IPS-18c (cell line): ENCODE measurements around the gene RFPL2.
"Not testable (repeated sequence)": the region's sequence is repeated elsewhere in the genome, so short reads cannot be mapped to it uniquely, and the experiment has no call there.

Experiments
- H3K4me3 ChIP-seq: 2 replicates; pipeline ENCODE4 v1.7.0; 2013; ENCODE audit warnings: low read depth, mild to moderate bottlenecking, low read length, moderate library complexity; ENCODE audit not compliant: insufficient read depth
- H3K9me3 ChIP-seq: one replicate; pipeline ENCODE4 v1.6.1; 2013; ENCODE audit warnings: mild to moderate bottlenecking, low read length, moderate library complexity; ENCODE audit not compliant: control insufficient read depth, insufficient read depth

RFPL2 gene

GRCh38 chr22:32185821-32186220 is 19.1 kb downstream of the RFPL2 start:
- Histone ChIP-seq H3K9me3 (peaks cover 2% of the 10 kb centered on the region), H3K4me3 (no peak overlapping the region)

- H3K4me3 ChIP-seq: no peak overlapping the region
- H3K9me3 ChIP-seq: peaks cover 2% of the 10 kb centered on the region
These were observed 21.2 kb downstream of the RFPL2 start for GRCh38 chr22:32183625-32184024.

- H3K9me3 ChIP-seq: no peaks in the 10 kb centered on the region
- H3K4me3 ChIP-seq: no peak overlapping the region
These were observed 23.8 kb downstream of the RFPL2 start for GRCh38 chr22:32181043-32181442.

GRCh38 chr22:32177221-32177765 is 27.6 kb downstream of the RFPL2 start:
- no peak overlapping the region for H3K4me3 ChIP-seq
- no peaks in the 10 kb centered on the region for H3K9me3 ChIP-seq

- H3K9me3 ChIP-seq: no peaks in the 10 kb centered on the region
- H3K4me3 ChIP-seq: peak overlapping the region; percentile 32
These were observed 28.9 kb downstream of the RFPL2 start for GRCh38 chr22:32175683-32176644.

GRCh38 chr22:32175115-32175514 is 29.8 kb downstream of the RFPL2 start:
- H3K4me3 ChIP-seq: no peak overlapping the region
- no peaks in the 10 kb centered on the region for H3K9me3 ChIP-seq

GRCh38 chr22:32165681-32166080 is 39.2 kb downstream of the RFPL2 start:
- no peaks in the 10 kb centered on the region for H3K9me3 ChIP-seq
- H3K4me3 ChIP-seq: no peak overlapping the region

- no peak overlapping the region for H3K4me3 ChIP-seq
- H3K9me3 ChIP-seq: no peaks in the 10 kb centered on the region
These were observed 40.6 kb downstream of the RFPL2 start for GRCh38 chr22:32164075-32164860.

GRCh38 chr22:32160411-32160810 is 44.5 kb downstream of the RFPL2 start:
- H3K9me3 ChIP-seq, H3K4me3 ChIP-seq: not testable (repeated sequence)

GRCh38 chr22:32158712-32159533 is 46.0 kb downstream of the RFPL2 start, which contains the start of gene C22orf42:
Gene C22orf42 (minus strand): TSS chr22:32159303. CDS start chr22:32159215, 88 bp downstream.
- no peaks in the 10 kb centered on the region for H3K9me3 ChIP-seq

GRCh38 chr22:32157632-32158031 is 47.2 kb downstream of the RFPL2 start:
- not testable (repeated sequence) for H3K9me3 ChIP-seq, H3K4me3 ChIP-seq

More at GRCh38 chr22:32158712-32159533, 46.0 kb downstream of the RFPL2 start, which contains the start of gene C22orf42:
- no peak within 1 kb of the TSS for H3K4me3 ChIP-seq

- not testable (repeated sequence) for H3K4me3 ChIP-seq
These were observed 50.1 kb downstream of the RFPL2 start for GRCh38 chr22:32154727-32155126.

GRCh38 chr22:32151641-32152040 is 53.2 kb downstream of the RFPL2 start:
- not testable (repeated sequence) for H3K9me3 ChIP-seq, H3K4me3 ChIP-seq

More at GRCh38 chr22:32154727-32155126, 50.1 kb downstream of the RFPL2 start:
- not testable (repeated sequence) for H3K9me3 ChIP-seq

- not testable (repeated sequence) for H3K9me3 ChIP-seq, H3K4me3 ChIP-seq
These were observed 54.2 kb downstream of the RFPL2 start for GRCh38 chr22:32150647-32151046.

GRCh38 chr22:32148372-32148771 is 56.5 kb downstream of the RFPL2 start:
- H3K4me3 ChIP-seq, H3K9me3 ChIP-seq: not testable (repeated sequence)

GRCh38 chr22:32147128-32147527 is 57.7 kb downstream of the RFPL2 start:
- H3K9me3 ChIP-seq, H3K4me3 ChIP-seq: not testable (repeated sequence)
